ENCODE results near the gene SYT8.
"Not testable (repeated sequence)": the region's sequence is repeated elsewhere in the genome, so short reads cannot be mapped to it uniquely, and the experiment has no call there.

Gene SYT8, protein sequence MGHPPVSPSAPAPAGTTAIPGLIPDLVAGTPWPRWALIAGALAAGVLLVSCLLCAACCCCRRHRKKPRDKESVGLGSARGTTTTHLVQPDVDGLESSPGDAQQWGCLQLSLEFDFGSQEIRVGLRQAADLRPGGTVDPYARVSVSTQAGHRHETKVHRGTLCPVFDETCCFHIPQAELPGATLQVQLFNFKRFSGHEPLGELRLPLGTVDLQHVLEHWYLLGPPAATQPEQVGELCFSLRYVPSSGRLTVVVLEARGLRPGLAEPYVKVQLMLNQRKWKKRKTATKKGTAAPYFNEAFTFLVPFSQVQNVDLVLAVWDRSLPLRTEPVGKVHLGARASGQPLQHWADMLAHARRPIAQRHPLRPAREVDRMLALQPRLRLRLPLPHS

DNA sequence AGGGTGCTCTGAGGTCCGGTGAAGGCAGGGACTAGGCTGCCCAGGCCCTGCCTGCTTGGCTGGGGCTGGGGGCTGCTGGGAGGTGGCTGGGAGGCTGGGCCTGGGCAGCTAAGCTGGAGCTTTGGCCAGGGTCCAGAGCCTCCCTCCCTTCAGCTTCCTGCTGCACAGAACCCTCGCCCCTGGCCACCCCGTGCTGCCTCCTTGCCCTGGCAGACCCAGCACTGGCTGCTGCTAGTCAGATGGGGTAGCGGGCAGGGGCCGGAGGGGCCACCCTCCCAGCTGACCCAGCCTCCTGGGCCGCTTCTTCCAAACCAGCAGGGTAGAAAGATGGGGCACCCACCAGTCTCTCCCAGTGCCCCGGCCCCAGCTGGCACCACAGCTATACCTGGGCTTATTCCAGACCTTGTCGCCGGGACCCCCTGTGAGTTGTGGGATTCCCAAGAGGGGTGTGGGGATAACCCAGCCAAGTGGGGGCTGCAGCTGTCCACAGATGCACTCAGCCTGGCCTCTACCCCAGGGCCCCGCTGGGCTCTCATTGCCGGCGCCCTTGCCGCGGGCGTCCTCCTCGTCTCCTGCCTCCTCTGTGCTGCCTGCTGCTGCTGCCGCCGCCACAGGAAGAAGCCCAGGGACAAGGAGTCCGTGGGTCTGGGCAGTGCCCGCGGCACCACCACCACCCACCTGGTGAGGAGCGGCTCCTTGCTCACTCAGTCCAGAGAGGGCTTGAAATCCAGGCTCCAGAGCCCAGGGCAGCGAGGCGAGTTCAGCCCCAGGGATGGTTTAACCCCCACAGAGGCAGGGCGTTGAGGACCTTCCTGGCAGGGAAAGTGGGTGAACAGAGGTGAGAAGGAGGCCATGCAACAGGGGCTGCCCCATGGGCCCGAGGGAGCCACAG is at the start of gene SYT8:
TSS of gene SYT8 (plus strand) at position 212 of the 892 bp plus-strand sequence. CDS start at position 328, 116 bp downstream.
- no peak for DNase-seq

DNA sequence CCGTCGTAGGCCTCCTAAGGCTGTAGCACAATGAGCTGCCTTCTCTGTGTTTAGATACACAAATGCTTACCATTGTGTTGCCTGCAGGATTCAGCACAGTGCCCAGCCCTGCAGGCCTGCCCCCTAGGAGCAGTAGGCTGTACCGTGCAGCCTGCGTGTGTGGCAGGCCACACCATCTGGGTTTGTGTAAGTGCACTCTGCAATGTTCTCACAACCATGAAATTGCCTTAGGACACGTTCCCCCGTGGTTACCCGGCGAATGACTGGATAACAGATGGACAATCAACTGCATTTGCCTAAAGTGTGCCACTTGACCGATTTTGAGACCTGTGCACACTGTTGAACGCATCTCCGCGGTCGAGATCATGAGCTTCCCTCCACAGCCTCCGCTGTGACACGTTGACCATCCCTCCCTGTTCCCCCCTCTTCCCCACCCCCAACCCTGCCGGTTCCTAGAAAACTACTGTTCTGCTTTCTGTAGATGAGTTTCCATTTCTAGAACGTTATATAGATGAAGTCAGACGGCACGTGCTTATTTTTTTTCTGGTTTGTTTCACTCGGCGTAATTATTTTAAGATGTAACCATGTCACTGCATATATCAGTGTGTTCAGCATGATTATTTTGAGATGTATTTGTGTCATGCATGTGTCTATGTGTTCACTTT is 48.9 kb upstream of the SYT8 start:
- DNase-seq, result no peak

DNA sequence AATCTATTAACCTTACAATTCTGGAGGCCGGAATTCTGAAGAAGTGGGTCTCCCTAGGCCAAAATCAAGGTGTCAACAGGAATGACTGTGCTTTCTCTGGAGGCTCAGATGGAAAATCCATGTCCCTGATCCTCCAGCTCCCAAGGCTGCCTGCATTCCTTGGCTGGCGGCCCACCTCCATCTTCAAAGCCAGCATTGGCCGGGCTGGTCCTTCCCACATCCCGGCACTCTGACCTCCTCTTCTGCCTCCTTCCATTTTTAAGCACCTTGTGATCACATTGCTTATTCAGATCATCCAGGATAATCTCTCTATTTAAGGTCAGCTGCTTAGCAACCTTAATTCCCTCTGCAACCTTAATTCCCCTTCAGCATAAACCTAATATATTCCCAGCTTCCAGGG is 48.3 kb upstream of the SYT8 start:
- no peak for DNase-seq

DNA sequence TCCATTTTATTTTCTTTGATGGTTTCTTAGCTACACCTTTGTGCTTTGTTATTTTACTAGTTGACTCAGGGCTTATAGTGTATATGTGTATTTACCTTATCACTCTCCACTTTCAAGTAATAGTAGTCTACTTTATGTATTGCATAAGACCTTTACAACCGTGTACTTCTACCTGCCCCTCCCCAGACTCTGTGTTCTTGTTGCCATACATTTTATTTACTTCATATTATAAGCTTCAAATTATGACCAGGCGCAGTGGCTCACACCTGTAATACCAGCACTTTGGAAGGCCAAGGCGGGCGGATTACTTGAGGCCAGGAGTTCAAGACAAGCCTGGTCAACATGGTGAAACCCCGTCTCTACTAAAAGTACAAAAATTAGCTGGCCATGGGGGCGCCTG is 42.9 kb upstream of the SYT8 start:
- DNase-seq, result no peak

DNA sequence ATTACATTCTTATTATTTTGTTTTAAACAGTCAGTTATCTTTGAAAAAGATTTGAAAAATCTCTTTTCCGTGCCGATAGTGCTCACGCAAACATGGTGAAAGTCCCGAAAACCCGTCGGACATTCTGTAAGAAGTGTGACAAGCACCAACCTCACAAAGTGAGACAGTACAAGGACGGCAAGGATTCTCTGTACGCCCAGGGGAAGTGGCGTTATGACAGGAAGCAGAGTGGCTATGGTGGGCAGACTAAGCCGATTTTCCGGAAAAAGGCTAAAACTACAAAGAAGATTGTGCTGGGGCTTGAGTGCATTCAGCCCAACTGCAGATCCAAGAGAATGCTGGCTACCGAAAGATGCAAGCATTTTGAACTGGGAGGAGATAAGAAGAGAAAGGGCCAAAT is 42.3 kb upstream of the SYT8 start:
- DNase-seq, result no peak

DNA sequence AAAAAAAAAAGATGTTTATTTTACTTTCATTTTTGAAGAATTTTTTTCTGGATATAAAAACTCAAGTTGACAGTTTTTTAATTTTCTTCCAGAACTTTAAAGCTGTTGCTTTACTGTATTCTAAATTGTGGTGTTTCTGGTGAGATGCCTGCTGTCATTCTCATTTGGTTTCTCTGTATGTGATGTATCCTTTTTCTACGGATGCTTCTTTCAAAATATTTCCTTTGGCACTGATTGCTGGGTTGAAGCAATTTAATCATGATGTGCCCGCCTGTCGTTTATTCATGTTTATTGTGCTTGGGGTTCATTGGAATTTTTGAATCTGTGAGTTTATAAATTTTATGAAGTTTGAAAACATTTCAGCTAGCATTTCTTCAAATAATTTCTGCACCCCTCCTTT is 41.7 kb upstream of the SYT8 start:
- DNase-seq, result no peak

DNA sequence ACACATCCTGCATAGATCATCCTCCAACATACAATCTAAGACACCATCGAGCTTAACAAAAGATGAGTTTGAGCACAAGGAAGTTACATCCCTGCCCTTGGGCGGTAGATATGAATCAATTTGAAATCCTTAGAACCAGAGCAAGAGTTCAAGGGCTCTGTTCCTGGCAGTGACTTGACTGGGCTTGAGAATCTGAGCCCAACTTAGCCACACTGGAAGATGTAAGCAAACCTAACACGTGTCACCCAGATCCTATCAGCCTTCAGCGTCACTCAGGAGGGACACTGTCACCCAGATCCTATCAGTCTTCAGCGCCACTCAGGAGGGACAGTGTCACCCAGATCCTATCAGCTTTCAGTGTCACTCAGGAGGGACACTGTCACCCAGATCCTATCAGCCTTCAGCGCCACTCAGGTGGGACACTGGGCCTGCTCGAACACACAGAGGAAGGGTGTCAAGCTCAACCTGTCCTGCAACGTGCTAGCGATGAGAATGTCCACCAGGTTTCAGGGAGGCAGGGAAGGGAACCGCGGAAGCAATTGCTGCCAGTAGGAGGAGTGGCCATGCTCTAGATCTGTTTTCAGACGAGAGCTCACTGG is 38.3 kb upstream of the SYT8 start:
- no peak for DNase-seq

DNA sequence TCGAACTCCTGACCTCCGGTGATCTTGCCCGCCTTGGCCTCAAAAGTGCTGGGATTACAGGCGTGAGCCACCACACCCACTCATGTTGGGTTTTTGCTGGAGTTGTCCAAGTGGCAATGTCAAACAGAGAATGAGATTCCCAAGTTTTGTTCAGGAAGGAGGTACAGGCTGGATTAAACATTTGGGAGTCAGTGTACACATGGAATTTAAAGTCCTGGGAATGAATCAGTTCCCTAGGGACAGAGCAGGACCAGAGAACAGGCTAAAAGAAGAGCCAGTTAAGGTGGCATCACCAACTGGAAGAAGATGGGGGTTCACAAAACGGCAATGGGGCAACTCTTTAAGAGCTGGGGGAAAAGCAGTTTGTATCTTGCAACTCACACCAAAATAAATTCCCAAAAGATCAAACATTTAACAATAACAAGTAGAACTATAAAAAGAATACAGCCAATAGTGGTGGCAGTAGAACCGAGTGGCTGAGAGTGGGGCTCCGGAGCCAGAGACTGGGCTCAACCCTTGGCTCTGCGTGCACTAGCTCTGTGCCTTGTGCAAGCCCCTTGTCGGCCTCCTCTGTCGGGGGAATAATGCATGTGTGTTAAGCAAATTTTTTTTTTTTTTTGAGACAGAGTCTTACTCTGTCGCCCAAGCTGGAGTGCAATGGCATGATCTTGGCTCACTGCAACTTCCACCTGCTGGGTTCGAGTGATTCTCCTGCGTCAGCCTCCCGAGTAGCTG is 37.2 kb upstream of the SYT8 start:
- no peak for DNase-seq

DNA sequence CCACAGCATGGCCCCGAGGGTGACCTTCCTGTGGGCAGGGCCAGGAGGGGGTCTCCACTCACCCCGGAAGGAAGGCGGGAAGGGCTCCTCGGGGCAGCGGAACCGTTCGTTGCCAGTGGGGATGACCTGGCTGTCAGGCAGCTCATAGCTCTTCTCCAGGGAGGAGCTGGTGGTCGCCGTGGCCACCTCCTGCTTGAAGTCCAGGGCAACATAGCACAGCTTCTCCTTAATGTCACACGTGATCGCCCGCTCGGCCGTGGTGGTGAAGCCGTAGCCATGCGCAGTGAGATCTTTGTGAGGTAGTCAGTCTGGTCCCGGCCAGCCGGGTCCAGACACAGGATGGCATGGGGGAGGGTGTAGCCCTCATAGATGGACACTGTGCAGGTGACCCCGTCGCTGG is 31.5 kb upstream of the SYT8 start:
- DNase-seq, result no peak

DNA sequence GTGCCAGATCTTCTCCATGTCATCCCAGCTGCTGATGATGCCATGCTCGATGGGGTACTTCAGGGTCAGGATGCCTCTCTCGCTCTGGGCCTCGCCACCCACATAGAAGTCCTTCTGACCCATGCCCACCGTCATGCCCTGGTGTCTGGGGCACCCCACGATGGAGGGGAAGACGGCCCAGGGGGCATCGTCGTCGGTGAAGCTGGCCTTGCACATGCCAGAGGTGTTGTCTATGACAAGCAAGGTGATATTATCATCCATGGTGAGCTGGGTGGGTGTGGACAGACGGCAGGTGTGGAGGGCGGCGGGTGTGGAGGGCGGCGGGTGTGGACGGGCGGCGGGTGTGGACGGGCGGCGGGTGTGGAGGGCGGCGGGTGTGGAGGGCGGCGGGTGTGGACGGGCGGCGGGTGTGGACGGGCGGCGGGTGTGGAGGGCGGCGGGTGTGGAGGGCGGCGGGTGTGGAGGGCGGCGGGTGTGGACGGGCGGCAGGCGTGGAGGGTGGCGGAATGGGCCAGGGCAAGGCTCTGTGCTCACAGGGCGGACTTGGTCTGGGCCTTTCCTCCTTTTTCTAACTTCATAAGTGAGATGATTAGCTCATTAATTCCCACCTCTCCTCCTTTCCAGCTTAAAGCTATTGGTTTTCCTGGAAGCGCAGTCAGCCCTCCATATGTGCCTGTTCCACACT is 30.8 kb upstream of the SYT8 start:
- DNase-seq, result not testable (repeated sequence)

DNA sequence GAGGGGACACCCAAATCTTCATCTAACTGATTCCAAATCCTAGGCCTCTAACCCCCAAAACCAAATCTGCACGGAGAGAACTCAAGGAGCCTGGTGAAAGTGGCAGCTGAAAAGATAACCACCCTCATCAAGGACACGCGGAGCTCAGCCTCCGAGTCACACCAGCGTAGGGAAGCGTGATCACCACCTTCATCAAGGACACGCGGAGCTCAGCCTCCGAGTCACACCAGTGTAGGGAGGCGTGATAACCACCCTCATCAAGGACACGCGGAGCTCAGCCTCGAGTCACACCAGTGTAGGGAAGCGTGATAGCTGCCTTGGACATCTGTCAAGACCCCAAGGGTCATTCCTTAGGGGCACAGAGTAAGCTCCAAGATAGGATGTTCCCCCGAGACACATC is 29.3 kb upstream of the SYT8 start:
- no peak for DNase-seq

DNA sequence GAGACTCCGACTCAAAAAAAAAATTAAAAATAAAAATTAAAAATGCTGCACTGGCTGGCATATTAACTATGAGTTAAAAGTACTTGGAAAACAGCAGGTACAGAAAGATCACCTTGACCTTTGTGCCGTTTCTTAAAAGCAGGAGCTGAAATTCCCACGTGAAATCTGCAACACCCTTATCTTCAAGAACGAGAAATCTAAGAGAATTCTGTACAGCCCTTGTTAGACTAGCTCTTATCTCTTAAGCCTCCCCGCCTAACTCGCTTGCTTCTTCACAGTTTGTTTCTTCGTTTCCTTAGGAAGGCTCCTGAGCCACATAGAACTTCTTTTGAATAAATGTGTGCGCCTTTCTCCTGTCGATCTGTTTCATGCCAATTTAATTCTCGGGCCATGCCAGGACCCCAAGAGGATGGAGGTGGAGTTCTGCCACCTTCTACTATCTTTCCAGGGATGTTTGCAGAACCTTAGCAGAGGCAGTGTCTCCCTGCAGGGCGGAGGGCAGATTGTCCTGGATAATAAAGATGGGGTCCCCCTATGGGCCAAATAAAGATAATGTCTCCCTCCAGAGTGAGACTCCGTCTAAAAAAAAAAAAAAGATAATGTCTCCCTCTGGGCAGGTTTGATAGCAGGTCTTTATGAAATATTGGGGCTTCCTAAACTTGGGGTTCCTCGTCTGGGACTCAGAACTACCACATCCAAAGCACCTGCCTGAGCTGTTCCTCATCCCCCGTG is 27.4 kb upstream of the SYT8 start:
- no peak for DNase-seq

DNA sequence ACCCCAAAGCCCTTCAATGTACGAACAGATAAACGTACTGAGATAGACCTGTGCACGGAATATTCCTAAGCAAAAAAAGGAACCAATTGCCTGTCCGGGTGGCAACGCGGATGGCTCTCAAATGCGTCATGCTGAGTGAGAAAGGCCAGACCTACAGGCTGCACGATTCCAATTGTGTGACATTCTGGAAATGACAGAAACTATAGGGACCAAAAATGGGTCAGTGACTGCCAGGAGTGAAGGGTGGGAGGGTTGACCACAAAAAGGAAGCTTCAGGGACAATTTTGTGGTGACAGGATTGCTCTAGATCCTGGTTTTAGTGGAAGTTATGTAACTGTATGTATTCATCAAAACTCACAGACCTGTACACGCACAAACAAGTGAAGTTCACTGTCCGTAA is 24.0 kb upstream of the SYT8 start:
- no peak for DNase-seq

DNA sequence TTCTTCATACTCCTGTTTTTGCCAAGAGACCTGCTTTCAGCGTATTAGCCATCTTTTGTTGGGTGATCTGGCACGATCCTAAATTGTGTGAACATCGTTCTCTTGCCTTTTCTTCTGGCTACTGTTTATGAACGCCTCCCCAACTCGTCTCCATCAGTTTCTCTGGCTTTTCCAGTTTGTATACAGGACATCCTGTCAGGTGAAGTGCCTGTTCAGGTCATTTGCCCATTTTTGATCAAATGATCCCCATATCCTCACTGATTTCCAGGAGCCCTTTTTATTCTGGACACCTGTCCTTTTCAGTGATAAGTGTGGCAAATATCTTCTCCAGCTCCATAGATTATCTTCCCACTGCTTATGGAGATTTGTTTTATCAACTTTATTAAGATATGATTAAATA is 22.5 kb upstream of the SYT8 start:
- no peak for DNase-seq

DNA sequence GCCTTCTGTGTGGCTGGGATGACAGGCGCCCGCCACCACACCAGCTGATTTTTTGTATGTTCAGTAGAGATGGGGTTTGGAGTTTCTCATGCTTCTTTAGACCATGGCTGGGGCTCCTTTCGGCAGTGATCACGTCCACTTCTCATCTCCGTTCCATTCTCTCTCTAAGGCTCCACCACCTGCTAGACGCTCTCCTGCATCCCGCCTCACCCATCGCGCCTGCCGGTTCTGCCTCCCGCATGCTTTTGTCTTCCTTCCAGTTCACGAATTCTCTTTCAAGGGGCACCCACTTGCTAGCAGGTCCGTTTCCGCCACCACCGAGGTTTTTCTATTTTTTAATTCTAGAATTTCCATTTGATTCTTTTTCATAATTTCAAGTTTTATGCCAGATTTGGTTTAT is 22.0 kb upstream of the SYT8 start:
- no peak for DNase-seq

DNA sequence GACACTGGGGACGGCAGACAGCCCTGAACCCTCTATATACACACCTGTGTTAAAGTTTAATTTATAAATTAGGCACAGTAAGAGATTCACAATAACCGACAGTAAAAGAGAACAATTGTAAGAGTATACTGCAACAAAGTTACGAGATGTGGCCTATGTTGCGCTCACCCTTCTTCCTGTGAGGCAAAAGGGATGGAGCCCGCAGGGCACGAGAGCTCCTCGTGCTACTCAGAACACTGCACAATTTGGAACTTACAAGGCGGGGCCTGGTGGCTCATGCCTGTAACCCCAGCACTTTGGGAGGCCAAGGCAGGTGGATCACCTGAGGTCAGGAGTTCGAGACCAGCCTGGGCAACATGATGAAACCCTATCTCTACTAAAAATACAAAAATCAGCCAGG is 21.4 kb upstream of the SYT8 start:
- DNase-seq, result not testable (repeated sequence)

DNA sequence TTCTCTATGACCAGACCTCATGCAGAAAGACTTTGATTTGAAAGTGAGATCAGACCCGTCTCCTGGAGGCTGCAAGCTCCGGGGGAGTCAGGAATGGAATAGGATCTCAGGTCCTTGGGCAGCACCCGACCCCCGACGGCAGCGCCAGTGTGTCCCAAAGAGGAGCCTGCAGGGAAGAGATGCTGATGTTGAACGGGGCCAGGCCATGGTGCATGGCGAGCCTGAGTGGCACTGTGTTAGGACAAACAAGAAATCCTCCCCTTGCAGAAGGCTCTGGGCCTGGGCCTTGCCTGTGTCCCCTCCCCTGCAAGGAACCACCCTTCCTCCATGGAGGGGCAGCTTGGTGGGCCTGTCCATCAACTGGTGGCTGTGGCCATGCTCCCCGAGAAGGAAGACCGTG is 20.1 kb upstream of the SYT8 start:
- DNase-seq, result no peak

DNA sequence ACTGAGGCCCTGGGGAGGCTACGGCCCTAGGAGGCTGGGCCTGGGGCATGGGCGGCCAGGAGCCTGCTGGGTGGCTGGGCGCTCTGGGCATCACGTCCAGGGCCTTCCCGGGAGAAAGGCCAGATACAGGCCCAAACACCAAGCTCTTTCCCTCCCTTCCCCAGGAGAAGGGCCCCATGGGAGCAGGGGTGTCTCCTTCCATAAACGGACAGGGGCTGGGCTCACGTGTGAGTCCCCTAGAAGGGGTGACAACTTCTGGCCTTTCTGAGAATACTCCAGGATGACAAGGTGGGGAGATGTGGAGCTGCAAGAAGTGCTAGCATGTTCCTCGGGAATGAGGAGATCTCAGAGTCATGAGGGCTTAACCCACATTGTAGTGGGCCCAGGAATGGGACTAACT is 19.5 kb upstream of the SYT8 start:
- no peak for DNase-seq

DNA sequence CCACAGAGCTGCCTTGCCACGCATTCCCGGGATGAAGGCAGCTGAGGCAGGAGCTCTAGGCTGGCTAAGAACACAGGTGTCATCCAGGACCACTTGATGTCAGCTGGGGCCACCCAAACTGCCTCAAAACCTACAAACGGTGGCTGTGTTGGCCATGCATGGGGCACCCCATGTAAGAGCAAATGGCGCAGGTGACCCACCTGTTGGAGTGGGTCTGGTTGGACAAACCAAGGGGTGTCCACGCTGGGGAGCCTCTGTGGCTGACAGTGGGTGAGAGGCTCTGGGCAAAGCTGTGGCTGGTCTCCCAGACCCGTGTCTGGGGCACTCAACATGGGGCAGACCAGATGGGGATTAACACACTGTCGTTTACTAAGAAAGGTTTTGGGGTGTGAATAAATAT is 19.0 kb upstream of the SYT8 start:
- no peak for DNase-seq

DNA sequence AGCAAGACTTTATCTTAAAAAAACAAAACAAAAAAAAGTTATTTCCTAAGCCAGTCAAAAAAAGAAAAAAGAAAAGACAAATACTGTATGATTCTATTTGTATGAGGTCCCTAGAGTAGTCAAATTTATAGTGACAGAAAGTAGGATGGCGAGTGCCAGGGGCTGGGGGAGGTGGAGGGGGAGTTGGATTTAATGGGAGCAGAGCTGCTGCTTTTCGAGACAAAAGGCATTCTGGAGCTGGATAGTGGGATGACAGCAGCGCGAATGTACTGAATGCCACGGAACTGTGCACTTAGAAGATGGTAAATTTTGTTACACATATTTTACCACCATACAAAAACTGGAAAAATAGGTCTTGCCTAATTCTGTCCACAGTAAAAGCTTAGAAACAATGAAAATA is 17.8 kb upstream of the SYT8 start:
- no peak for DNase-seq

Measured in anterior cingulate cortex (tissue), 58 donors.